Endometrial microvascular endothelial cells (primary cell): Measurements from ENCODE around the gene GRIK4. TPM values are rescaled to one million over a fixed set of nuclear protein-coding genes. Genes with fewer than 3 reads are reported as not detected.
"Not testable (repeated sequence)": the region's sequence is repeated elsewhere in the genome, so short reads cannot be mapped to it uniquely, and the experiment has no call there.

Experiments
- in situ Hi-C: cut with HindIII; loops from 2 replicates; pipeline ENCODE4 v1.10.0; 2017; ENCODE audit warnings: low sequenced_read_pairs, low pct_unique_long_range_greater_than_20kb; ENCODE audit errors: inconsistent ontology term
- total RNA-seq: library from RNA; depleted of rRNA; stranded (reverse); fragments of >200 nt; gene quantifications from one replicate; pipeline ENCODE4 v1.2.3, GENCODE V29; 2015; ENCODE audit errors: inconsistent ontology term

The GRIK4 gene
- total RNA-seq, 1 donor from 2014 or later = not detected

GRCh38 chr11:120613264-120614226 is 102.0 kb downstream of the GRIK4 start:
- in situ Hi-C loops = no loop called here

GRCh38 chr11:120615391-120615790 is 103.8 kb downstream of the GRIK4 start:
- in situ Hi-C loops = no loop called here

- in situ Hi-C loops = no loop called here
Measured at GRCh38 chr11:120618399-120618798, 106.9 kb downstream of the GRIK4 start.

- in situ Hi-C loops = no loop called here
Measured at GRCh38 chr11:120622189-120622875, 110.8 kb downstream of the GRIK4 start.

GRCh38 chr11:120624992-120625391 is 113.4 kb downstream of the GRIK4 start:
- in situ Hi-C loops = not testable (repeated sequence)

- in situ Hi-C loops = no loop called here
Measured at GRCh38 chr11:120625565-120625964, 114.0 kb downstream of the GRIK4 start.

- in situ Hi-C loops = no loop called here
Measured at GRCh38 chr11:120626791-120627190, 115.2 kb downstream of the GRIK4 start.

GRCh38 chr11:120627327-120628163 is 116.0 kb downstream of the GRIK4 start:
- in situ Hi-C loops = no loop called here

- in situ Hi-C loops = no loop called here
Measured at GRCh38 chr11:120629407-120630080, 118.0 kb downstream of the GRIK4 start.

- in situ Hi-C loops = no loop called here
Measured at GRCh38 chr11:120630122-120630521, 118.6 kb downstream of the GRIK4 start.

- in situ Hi-C loops = no loop called here
Measured at GRCh38 chr11:120632579-120632978, 121.0 kb downstream of the GRIK4 start.

GRCh38 chr11:120633616-120634393 is 122.3 kb downstream of the GRIK4 start:
- in situ Hi-C loops = no loop called here

- in situ Hi-C loops = no loop called here
Measured at GRCh38 chr11:120634706-120635105, 123.2 kb downstream of the GRIK4 start.

- in situ Hi-C loops = no loop called here
Measured at GRCh38 chr11:120635136-120635810, 123.7 kb downstream of the GRIK4 start.

GRCh38 chr11:120637131-120637530 is 125.6 kb downstream of the GRIK4 start:
- in situ Hi-C loops = no loop called here

- in situ Hi-C loops = no loop called here
Measured at GRCh38 chr11:120642196-120642894, 130.8 kb downstream of the GRIK4 start.

- in situ Hi-C loops = no loop called here
Measured at GRCh38 chr11:120643284-120643683, 131.7 kb downstream of the GRIK4 start.
